Brain microvascular endothelial cell (primary cell): ENCODE measurements around the gene OSBPL10.

Source experiments
- DNase-seq: peaks from one replicate; pipeline ENCODE4 v3.0.0-alpha.2; 2020
- H3K27ac ChIP-seq: fragments of 250-450 bp; sonication (Bioruptor Pico); 2 replicates; pipeline ENCODE4 v1.5.1; 2020; ENCODE audit warnings: mild to moderate bottlenecking, moderate library complexity
- H3K27me3 ChIP-seq: fragments of 250-450 bp; sonication (Bioruptor Pico); replicated peaks from 2 replicates; pipeline ENCODE4 v1.5.1; 2020; ENCODE audit warnings: mild to moderate bottlenecking
- H3K36me3 ChIP-seq: fragments of 250-450 bp; sonication (Bioruptor Pico); replicated peaks from 2 replicates; pipeline ENCODE4 v1.5.1; 2020; ENCODE audit warnings: mild to moderate bottlenecking
- H3K4me3 ChIP-seq: 2 replicates; pipeline ENCODE4 v1.5.1; 2011; ENCODE audit warnings: low read depth, mild to moderate bottlenecking, control low read depth, low read length, moderate library complexity
- CTCF ChIP-seq: IDR thresholded peaks from 2 replicates; pipeline ENCODE4 v1.5.1; 2011; ENCODE audit warnings: low read depth, mild to moderate bottlenecking, moderate library complexity, low read length, control low read depth, inconsistent platforms; ENCODE audit errors: missing control alignments
- in situ Hi-C: cut with HindIII; loops from 2 replicates; pipeline ENCODE4 v1.10.0; 2017; ENCODE audit warnings: low sequenced_read_pairs, low pct_ligation_motif_present

The OSBPL10 gene

GRCh38 chr3:31654998-31655397 is 326.1 kb downstream of the OSBPL10 start:
- in situ Hi-C loops: no loop called here
- no peak for TF ChIP-seq CTCF

DNA sequence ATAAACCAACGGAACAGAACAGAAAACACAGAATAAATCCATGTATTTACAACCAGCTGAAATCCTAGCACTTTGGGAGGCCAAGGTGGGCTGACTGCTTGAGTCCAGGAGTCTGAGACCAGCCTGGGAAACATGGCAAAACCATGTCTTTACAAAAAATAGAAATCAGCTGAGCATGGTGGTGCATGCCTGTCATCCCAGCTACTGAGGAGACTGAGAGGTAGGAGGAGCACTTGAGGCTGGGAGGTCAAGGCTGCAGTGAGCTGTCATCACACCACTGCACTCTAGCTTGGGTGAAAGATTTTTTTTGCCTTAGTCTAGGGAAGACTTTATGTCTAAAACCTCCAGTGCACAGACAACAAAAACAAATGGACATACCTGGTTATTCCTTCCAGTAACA is 327.6 kb downstream of the OSBPL10 start:
- no peak overlapping the region for H3K27ac ChIP-seq
- no peaks in the 10 kb centered on the region for H3K27me3 ChIP-seq
- no peaks in the 10 kb centered on the region for H3K36me3 ChIP-seq
- no peak overlapping the region for H3K4me3 ChIP-seq
- DNase-seq: no peak
- in situ Hi-C loops: no loop called here
- no peak for TF ChIP-seq CTCF

More at GRCh38 chr3:31654998-31655397, 326.1 kb downstream of the OSBPL10 start:
- Histone ChIP-seq H3K27ac (no peak overlapping the region), H3K4me3 (no peak overlapping the region), H3K27me3 (no peaks in the 10 kb centered on the region), H3K36me3 (no peaks in the 10 kb centered on the region)
- DNase-seq: no peak

DNA sequence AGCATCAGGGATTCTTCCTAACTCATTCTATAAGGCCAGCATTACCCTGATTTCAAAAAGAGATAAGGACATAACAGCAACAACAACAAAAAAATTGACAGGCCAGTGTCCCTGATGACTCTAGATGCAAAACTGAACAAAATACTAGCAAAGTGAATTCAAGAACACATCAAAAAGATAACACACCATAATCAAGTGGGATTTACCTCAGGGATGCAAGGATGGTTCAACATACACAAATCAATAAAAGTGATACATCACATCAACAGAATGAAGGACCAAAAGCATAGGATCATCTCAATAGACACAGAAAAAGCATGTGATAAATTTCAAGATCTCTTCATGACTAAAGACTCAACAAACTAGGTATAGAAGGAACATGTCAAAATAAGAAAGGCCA is 328.8 kb downstream of the OSBPL10 start:
- Histone ChIP-seq H3K27me3 (no peaks in the 10 kb centered on the region), H3K4me3 (no peak overlapping the region), H3K27ac (no peak overlapping the region), H3K36me3 (peaks cover 6% of the 10 kb centered on the region)
- in situ Hi-C loops: no loop called here
- TF ChIP-seq CTCF: no peak
- no peak for DNase-seq

GRCh38 chr3:31648286-31648968 is 332.6 kb downstream of the OSBPL10 start:
- no peak overlapping the region for H3K27ac ChIP-seq
- H3K27me3 ChIP-seq: no peaks in the 10 kb centered on the region
- no peak for DNase-seq
- no peak for TF ChIP-seq CTCF
- H3K4me3 ChIP-seq: no peak overlapping the region
- H3K36me3 ChIP-seq: peaks cover 12% of the 10 kb centered on the region
- in situ Hi-C loops: no loop called here

DNA sequence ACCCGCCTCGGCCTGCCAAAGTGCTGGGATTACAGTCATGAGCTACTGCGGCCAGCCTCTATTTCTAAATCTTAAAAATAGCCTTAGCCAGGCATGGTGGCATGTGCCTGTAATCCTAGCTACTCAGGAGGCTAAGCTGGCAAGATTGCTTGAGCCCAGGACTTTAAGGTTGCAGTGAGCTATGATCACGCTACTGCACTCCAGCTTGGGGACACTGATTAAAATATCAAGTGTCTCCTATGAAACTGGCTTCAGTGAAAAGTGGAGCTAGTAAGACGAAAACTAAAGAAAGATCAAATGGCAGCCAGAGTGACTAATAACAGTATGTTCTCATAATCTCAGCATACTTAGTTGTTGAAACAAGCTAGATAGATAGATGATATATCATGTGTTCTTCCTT is 335.8 kb downstream of the OSBPL10 start:
- Histone ChIP-seq H3K27me3 (no peaks in the 10 kb centered on the region), H3K27ac (no peak overlapping the region), H3K36me3 (peaks cover 12% of the 10 kb centered on the region), H3K4me3 (no peak overlapping the region)
- TF ChIP-seq CTCF: no peak
- in situ Hi-C loops: no loop called here
- DNase-seq: no peak

- Histone ChIP-seq H3K36me3 (no peaks in the 10 kb centered on the region), H3K4me3 (no peak overlapping the region), H3K27ac (no peak overlapping the region), H3K27me3 (no peaks in the 10 kb centered on the region)
- in situ Hi-C loops: no loop called here
- no peak for DNase-seq
- no peak for TF ChIP-seq CTCF
These were observed 341.2 kb downstream of the OSBPL10 start for GRCh38 chr3:31639828-31640227.
